Activated CD4-positive, alpha-beta T cell treated with anti-CD3 and anti-CD28 coated beads, Interleukin-2, Interleukin-6, amounts not matched to agents 100 ng/mL and 50 ng/mL, durations not matched to agents 16 hours and 8 hours (primary cell): ENCODE measurements around the gene DGKI.

Experiments used
- DNase-seq: peaks from one replicate; pipeline ENCODE4 v3.0.0-alpha.2; 2020

The DGKI gene

GRCh38 chr7:137682596-137682995, 164.2 kb downstream of the DGKI start:
- no peak for DNase-seq

GRCh38 chr7:137681657-137682562, 164.9 kb downstream of the DGKI start:
- no peak for DNase-seq

GRCh38 chr7:137674551-137675409, 172.0 kb downstream of the DGKI start:
- no peak for DNase-seq

GRCh38 chr7:137674048-137674447, 172.7 kb downstream of the DGKI start:
- DNase-seq, result no peak

GRCh38 chr7:137671920-137672319, 174.9 kb downstream of the DGKI start:
- DNase-seq, result no peak

GRCh38 chr7:137670222-137671064, 176.3 kb downstream of the DGKI start:
- peak; percentile 6 for DNase-seq

GRCh38 chr7:137669706-137670105, 177.1 kb downstream of the DGKI start:
- no peak for DNase-seq

GRCh38 chr7:137668404-137668803, 178.4 kb downstream of the DGKI start:
- no peak for DNase-seq

GRCh38 chr7:137667633-137668387, 179.0 kb downstream of the DGKI start:
- DNase-seq, result no peak

- no peak for DNase-seq
Measured at GRCh38 chr7:137664846-137665245, 181.9 kb downstream of the DGKI start.

- DNase-seq, result no peak
Measured at GRCh38 chr7:137661634-137662033, 185.1 kb downstream of the DGKI start.

GRCh38 chr7:137658190-137658900, 188.4 kb downstream of the DGKI start:
- DNase-seq, result no peak

- no peak for DNase-seq
Measured at GRCh38 chr7:137657476-137658189, 189.1 kb downstream of the DGKI start.

GRCh38 chr7:137656850-137657232, 189.9 kb downstream of the DGKI start:
- no peak for DNase-seq

GRCh38 chr7:137656227-137656849, 190.4 kb downstream of the DGKI start:
- peak; percentile 81 for DNase-seq

- DNase-seq, result no peak
Measured at GRCh38 chr7:137655804-137656203, 191.0 kb downstream of the DGKI start.

- DNase-seq, result no peak
Measured at GRCh38 chr7:137652721-137653120, 194.1 kb downstream of the DGKI start.

GRCh38 chr7:137647905-137648565, 198.7 kb downstream of the DGKI start:
- DNase-seq, result no peak

- DNase-seq, result no peak
Measured at GRCh38 chr7:137642472-137642871, 204.3 kb downstream of the DGKI start.

GRCh38 chr7:137642031-137642430, 204.7 kb downstream of the DGKI start:
- no peak for DNase-seq
